HG02571 (cell line): ENCODE data around the gene PIK3IP1.

Experiments used
- ATAC-seq: cut with Tn5 transposase; IDR thresholded peaks from one replicate; pipeline ENCODE4 v1.9.1; 2021; ENCODE audit warnings: mild to moderate bottlenecking, moderate library complexity; ENCODE audit not compliant: unreplicated experiment

Gene PIK3IP1

DNA sequence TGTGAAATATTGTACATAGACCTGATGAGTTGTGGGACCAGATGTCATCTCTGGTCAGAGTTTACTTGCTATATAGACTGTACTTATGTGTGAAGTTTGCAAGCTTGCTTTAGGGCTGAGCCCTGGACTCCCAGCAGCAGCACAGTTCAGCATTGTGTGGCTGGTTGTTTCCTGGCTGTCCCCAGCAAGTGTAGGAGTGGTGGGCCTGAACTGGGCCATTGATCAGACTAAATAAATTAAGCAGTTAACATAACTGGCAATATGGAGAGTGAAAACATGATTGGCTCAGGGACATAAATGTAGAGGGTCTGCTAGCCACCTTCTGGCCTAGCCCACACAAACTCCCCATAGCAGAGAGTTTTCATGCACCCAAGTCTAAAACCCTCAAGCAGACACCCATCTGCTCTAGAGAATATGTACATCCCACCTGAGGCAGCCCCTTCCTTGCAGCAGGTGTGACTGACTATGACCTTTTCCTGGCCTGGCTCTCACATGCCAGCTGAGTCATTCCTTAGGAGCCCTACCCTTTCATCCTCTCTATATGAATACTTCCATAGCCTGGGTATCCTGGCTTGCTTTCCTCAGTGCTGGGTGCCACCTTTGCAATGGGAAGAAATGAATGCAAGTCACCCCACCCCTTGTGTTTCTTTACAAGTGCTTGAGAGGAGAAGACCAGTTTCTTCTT, 12.3 kb downstream of the PIK3IP1 start:
- no peak for ATAC-seq

DNA sequence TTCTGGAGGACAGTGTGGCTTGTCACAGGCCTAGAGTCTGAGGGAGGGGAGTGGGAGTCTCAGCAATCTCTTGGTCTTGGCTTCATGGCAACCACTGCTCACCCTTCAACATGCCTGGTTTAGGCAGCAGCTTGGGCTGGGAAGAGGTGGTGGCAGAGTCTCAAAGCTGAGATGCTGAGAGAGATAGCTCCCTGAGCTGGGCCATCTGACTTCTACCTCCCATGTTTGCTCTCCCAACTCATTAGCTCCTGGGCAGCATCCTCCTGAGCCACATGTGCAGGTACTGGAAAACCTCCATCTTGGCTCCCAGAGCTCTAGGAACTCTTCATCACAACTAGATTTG, 13.0 kb downstream of the PIK3IP1 start:
- ATAC-seq, result no peak

DNA sequence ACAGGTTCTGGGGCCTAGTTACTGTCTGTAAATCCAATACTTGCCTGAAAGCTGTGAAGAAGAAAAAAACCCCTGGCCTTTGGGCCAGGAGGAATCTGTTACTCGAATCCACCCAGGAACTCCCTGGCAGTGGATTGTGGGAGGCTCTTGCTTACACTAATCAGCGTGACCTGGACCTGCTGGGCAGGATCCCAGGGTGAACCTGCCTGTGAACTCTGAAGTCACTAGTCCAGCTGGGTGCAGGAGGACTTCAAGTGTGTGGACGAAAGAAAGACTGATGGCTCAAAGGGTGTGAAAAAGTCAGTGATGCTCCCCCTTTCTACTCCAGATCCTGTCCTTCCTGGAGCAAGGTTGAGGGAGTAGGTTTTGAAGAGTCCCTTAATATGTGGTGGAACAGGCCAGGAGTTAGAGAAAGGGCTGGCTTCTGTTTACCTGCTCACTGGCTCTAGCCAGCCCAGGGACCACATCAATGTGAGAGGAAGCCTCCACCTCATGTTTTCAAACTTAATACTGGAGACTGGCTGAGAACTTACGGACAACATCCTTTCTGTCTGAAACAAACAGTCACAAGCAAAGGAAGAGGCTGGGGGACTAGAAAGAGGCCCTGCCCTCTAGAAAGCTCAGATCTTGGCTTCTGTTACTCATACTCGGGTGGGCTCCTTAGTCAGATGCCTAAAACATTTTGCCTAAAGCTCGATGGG, 13.5 kb downstream of the PIK3IP1 start:
- no peak for ATAC-seq

DNA sequence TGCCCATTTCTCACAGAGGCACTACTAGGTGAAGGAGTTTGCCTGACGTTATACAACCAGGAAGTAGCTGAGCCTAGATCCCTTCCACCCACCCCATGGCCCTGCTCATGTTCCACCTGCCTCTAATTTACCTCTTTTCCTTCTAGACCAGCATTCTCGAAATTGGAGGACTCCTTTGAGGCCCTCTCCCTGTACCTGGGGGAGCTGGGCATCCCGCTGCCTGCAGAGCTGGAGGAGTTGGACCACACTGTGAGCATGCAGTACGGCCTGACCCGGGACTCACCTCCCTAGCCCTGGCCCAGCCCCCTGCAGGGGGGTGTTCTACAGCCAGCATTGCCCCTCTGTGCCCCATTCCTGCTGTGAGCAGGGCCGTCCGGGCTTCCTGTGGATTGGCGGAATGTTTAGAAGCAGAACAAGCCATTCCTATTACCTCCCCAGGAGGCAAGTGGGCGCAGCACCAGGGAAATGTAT, 14.1 kb downstream of the PIK3IP1 start:
- ATAC-seq, result no peak

DNA sequence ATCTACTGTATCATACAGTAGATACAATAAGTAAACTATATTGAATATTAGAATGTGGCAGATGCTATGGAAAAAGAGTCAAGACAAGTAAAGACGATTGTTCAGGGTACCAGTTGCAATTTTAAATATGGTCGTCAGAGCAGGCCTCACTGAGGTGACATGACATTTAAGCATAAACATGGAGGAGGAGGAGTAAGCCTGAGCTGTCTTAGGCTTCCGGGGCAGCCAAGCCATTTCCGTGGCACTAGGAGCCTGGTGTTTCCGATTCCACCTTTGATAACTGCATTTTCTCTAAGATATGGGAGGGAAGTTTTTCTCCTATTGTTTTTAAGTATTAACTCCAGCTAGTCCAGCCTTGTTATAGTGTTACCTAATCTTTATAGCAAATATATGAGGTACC, 14.5 kb downstream of the PIK3IP1 start:
- no peak for ATAC-seq

DNA sequence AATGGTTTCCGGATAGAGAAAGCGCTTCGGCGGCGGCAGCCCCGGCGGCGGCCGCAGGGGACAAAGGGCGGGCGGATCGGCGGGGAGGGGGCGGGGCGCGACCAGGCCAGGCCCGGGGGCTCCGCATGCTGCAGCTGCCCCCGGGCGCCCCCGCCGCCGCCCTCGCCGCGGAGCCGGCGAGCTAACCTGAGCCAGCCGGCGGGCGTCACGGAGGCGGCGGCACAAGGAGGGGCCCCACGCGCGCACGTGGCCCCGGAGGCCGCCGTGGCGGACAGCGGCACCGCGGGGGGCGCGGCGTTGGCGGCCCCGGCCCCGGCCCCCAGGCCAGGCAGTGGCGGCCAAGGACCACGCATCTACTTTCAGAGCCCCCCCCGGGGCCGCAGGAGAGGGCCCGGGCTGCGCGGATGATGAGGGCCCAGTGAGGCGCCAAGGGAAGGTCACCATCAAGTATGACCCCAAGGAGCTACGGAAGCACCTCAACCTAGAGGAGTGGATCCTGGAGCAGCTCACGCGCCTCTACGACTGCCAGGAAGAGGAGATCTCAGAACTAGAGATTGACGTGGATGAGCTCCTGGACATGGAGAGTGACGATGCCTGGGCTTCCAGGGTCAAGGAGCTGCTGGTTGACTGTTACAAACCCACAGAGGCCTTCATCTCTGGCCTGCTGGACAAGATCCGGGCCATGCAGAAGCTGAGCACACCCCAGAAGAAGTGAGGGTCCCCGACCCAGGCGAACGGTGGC, 15.7 kb downstream of the PIK3IP1 start:
- no peak for ATAC-seq

DNA sequence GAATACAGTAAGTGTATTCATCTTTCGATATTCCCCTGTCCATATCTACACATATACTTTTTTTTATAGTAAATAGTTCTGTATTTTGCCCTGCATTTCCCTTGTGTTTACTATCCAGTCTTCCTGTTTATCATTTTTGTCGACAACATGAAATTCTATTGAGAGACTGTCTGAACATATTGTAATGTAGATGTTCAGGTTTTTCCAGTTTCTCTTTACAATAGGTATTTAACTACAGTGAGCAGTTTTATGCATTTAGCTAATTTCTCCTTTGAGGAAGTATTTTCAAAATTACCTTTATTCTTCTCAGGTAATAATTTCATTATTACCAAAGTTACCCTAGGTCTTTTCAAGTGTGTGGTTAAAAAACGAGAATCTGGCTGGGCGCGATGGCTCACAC, 16.7 kb downstream of the PIK3IP1 start:
- ATAC-seq, result no peak

DNA sequence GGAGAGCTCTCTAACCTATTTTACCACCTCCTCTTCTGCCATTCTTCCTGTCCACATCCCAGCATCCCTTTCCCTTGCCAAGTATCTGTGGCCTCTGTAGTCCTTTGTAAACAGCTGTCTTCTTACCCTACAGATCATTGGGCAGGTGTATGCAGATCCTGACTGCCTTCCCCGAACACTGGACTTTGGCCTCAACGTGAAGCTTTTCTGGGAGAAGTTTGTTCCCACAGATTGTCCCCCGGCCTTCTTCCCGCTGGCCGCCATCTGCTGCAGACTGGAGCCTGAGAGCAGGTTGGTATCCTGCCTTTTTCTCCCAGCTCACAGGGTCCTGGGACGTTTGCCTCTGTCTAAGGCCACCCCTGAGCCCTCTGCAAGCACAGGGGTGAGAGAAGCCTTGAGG, 17.3 kb downstream of the PIK3IP1 start:
- ATAC-seq, result no peak

DNA sequence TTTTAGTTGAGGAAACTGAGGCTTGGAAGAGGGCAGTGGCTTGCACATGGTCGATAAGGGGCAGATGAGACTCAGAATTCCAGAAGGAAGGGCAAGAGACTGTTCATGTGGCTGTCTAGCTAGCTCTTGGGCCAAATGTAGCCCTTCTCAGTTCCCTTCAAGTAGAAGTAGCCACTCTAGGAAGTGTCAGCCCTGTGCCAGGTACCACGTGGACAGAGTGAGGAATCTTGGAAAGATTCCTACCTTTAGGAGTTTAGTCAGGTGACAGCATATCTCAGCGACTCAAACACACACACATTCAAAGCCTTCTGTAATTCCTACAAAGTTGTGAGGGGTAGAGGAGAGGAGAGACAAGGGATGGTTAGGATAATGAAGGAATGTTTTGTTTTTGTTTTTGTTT, 18.3 kb downstream of the PIK3IP1 start:
- ATAC-seq, result no peak

DNA sequence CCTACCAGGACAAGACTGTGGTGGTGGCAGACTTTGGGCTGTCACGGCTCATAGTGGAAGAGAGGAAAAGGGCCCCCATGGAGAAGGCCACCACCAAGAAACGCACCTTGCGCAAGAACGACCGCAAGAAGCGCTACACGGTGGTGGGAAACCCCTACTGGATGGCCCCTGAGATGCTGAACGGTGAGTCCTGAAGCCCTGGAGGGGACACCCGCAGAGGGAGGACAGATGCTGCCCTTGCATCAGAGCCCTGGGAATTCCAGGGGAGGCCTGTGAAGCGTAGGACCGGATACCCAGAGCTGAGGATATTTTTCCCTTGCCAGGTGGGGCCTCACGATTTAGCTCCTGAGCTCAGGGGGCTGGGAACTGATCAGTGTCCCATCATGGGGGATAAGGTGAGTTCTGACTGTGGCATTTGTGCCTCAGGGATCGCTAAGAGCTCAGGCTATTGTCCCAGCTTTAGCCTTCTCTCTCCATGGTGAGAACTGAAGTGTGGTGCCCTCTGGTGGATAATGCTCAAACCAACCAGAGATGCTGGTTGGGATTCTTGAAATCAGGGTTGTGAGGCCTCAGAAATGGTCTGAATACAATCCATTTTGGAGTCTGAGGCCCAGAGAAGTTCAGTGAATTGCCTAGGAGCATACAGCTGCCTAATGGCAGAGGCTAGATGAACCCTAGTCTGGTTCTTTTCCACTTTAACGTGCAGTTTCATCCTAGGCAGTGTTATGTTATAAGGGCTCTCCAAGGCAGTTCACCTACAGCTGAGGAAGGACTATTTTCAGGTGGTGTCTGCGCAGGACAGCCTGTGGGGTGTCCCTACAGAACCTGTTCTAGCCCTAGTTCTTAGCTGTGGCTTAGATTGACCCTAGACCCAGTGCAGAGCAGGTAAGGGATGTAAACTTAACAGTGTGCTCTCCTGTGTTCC, 19.5 kb downstream of the PIK3IP1 start:
- ATAC-seq, result no peak

DNA sequence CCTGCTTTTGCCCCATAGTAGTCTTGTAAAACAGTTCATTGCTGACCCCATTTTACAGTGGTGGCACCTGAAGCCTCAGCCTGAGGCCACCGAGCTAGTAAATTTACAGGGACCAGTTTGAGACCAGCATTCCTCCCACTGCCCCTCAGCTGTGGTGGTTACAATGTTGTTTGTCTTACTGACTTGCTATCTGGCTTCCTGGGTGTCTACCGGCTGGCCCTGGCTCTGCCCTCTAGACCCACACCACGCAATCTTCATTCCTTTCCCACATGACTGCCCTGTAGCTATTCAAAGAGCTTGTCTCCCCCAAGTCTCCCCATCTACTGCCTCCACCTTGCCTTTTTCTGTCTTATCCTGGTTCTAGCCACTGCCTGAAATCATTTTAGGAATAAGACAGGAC, 20.8 kb downstream of the PIK3IP1 start:
- ATAC-seq, result no peak

DNA sequence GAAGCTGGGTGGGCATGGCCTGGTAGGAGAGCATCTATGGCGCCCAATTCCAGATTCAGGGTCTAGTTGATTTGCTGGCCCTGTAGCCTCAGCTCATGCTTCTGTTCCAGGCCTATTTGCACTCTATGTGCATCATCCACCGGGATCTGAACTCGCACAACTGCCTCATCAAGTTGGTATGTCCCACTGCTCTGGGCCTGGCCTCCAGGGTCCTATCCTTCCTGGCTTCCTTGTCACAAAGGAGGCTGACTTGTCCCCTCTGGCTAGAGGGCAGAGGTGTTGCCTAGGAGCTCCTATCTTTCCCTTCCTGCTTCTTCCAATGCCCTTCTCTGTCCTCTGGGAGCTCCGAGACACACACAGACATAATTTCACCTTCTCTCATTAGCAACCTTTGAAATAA, 21.3 kb downstream of the PIK3IP1 start:
- no peak for ATAC-seq

DNA sequence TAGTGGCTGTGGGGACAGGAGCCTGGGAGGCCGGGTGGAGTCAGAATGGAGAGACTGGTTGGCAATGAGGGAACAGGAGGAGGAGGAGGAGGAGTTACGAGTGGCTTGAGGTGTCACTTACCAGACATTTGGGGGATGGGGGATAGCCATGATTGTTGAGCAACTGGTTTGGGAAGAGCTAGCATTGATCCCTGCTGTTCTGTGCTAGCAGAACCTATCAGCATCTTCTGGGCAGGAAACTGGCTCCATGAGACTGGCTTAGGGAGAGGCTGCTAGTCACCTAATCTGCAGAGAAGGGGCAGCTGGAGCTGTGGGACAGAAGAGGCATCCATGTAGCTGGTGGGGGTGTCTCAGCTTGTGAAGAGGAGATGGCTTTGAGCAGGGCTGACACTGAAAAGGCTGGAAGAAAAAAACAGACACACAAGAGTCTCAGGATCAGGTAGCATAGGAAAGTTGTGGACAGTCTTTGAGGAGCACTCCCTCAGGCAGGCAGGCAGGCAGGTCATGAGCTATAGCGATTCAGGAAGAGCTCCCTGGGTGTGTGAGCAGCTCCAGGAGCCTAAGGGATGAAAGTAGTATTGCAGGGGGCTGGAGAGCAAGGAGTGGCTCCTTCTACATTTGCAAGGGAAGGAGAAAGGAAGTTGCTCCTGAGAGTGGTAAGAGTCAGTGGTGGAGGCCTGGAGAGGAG, 22.3 kb downstream of the PIK3IP1 start:
- ATAC-seq, result no peak

DNA sequence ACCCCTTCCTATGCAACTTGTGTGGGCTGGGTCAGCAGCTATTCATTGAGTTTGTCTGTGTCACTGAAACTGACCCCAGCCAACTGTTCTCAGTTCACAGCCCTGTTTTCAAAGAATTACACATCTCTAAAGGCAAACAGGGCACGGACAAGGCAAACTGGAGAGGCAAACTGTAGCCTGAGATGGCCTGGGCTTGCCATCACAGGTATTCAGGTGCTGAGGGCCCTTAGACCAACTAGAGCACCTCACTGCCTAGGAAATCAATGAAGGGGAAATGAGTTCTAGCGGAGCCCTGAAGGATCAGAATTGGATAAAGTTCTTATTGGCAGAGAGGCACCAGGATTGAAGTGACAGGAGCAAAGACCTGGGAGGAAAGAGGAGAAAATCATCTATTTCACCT, 24.0 kb downstream of the PIK3IP1 start:
- ATAC-seq, result no peak

DNA sequence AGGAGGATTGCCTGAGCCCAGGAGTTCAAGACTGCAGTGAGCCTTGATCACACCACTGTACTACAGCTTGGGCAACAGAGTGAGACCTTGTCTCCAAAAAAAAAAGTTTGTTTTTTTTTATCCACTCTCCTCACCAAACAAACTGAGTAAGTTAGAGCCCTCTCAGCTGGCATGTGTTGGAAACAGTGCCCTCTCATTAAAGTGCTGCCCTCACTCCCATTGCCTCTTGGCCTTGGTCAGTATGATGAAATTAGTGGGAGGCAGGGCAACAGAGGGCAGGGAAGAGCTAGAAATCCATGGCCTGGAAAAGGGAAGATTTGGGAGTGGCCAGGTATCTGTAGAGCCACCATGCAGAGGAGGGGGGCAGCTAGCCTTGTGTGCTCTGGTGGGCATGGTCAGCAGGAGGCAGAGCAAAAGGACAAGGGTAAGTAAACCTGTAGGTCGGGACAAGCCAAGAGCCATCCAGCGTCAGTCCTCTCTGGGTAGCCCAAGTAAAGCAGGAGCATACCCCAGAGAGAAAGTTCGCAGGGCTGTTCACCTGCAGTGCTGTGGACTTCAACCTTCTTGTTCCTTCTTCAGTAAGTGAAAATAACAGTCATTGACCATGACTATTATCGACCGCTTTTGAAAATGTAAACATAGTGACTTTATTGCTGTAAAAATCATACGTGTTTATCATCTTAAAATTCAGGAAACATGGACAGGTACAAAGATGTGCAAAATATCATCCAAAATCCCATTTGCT, 28.2 kb downstream of the PIK3IP1 start:
- ATAC-seq, result no peak

DNA sequence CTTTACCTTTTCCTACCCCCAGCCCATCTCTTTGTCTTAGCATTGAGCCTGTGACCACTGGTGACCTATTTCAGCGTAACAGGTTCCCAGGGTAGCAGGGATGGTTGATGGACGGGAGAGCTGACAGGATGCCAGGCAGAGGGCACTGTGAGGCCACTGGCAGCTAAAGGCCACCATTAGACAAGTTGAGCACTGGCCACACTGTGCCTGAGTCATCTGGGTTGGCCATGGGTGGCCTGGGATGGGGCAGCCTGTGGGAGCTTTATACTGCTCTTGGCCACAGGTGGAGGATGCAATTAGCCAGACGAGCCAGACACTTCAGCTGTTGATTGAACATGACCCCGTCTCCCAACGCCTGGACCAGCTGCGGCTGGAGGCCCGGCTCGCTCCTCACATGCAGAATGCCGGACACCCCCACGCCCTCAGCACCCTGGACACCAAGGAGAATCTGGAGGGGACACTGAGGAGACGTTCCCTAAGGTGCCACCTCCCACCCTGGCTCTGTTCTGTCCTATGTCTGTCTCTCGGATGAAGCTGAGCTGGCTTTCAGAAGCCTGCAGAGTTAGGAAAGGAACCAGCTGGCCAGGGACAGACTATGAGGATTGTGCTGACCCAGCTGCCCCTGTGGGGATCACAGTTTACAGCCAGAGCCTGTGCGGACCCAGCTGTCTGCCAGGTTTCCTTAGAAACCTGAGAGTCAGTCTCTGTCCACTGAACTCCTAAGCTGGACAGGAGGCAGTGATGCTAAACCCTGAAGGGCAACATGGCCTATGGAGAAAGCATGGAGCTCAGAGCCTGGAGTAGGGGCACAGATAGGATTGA, 29.8 kb downstream of the PIK3IP1 start:
- no peak for ATAC-seq

DNA sequence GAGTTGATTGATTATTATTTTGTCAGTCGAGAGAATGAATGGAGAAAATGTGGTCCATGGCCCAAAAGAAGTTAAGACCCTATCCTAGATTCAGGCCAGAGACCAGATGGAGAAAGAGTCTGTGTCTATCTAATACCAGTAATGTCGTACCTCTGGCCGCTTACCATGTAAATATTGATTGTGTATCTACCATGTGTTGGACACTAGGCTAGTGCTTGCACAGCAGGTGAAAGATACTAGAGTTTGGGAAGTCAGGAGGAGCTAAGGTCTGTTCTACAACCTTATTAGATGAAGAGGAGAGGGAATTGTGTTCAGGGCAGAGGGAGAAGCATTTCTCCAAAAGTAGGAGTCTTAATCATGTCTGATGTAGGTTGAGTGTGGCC, 31.8 kb downstream of the PIK3IP1 start:
- ATAC-seq, result no peak

DNA sequence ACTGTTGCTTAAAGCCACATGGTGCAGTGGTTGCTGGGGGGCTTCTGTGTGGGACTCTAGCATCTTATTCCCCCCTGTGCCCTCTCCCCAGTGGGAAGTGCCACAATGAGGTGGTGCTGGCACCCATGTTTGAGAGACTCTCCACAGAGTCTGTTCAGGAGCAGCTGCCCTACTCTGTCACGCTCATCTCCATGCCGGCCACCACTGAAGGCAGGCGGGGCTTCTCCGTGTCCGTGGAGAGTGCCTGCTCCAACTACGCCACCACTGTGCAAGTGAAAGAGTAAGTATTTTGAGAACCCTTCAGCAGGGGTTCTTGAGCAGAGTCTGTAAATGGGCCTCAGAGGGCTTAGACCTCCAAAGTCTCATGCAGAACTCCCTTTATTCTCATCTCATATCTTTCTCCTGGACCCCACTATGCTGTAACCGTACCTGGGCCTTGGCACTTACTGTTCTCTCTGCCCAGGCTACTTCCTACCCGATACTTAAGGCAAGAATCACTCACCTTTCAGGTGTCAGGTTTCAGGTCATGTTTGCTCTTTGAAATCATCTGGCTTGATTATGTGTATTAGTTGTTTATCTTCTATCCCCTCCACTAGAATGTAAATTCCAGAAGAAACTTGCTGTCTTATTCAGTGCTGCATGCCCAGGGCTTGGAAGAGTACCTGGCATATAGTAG, 32.4 kb downstream of the PIK3IP1 start:
- no peak for ATAC-seq
